IMR-90 (cell line): Measurements from ENCODE around the gene SLC46A3. TPM values are rescaled to one million over a fixed set of nuclear protein-coding genes. Genes with fewer than 3 reads are reported as not detected.
A peak's percentile ranks its signal among the peaks of the same experiment; 100 is the strongest.

Experiments
- ATAC-seq: fragments of 200-7000 bp; cut with Tn5 transposase; 2 replicates; pipeline ENCODE4 v1.9.1; 2020; ENCODE audit warnings: low read depth, mild to moderate bottlenecking, moderate library complexity
- BruUV-seq: library from RNA; stranded (reverse); fragments of 400-500 nt; replicated peaks from 2 replicates; lab custom pipeline; 2021; lab: Mats Ljungman, UMichigan
- CTCF ChIA-PET: fragments of 300-600 bp; formaldehyde crosslinking; extraction: SDS; loops from one replicate; lab custom pipeline; 2021; ENCODE audit warnings: antibody characterized with exemption; lab: Yijun Ruan, JAX
- POLR2A ChIA-PET: fragments of 300-600 bp; sonication (Branson Sonifier 250); formaldehyde crosslinking; loops from one replicate; lab custom pipeline; 2022; ENCODE audit warnings: antibody characterized with exemption; ENCODE audit not compliant: unreplicated experiment; lab: Charles Lee
- DNase-seq: peaks from one replicate; pipeline ENCODE4 v3.0.0; 2013
- H2AFZ ChIP-seq: replicated peaks from 2 replicates; pipeline ENCODE3; 2013; ENCODE audit warnings: low read length, mild to moderate bottlenecking; ENCODE audit not compliant: poor library complexity
- H2AK5ac ChIP-seq: 2 replicates; pipeline ENCODE4 v1.6.1; 2013; ENCODE audit warnings: low read depth, low read length, inconsistent platforms
- H2AK9ac ChIP-seq: replicated peaks from 2 replicates; pipeline ENCODE3; 2013; ENCODE audit warnings: mild to moderate bottlenecking, low read depth, low read length, moderate library complexity; ENCODE audit not compliant: poor library complexity
- H2BK120ac ChIP-seq: 2 replicates; pipeline ENCODE4 v1.6.1; 2013; ENCODE audit warnings: low read depth, low read length, inconsistent platforms
- H2BK15ac ChIP-seq: 3 replicates; pipeline ENCODE4 v1.6.1; 2013; ENCODE audit warnings: low read depth, low read length, inconsistent platforms
- H2BK20ac ChIP-seq: 2 replicates; pipeline ENCODE4 v1.6.1; 2013; ENCODE audit warnings: low read depth, mild to moderate bottlenecking, inconsistent platforms, low read length, moderate library complexity
- H2BK5ac ChIP-seq: 2 replicates; pipeline ENCODE4 v1.6.1; 2013; ENCODE audit warnings: mild to moderate bottlenecking, low read depth, low read length, inconsistent platforms; ENCODE audit not compliant: poor library complexity, severe bottlenecking
- H3K14ac ChIP-seq: replicated peaks from 2 replicates; pipeline ENCODE4 v1.6.1; 2013; ENCODE audit warnings: low read depth, low read length, inconsistent platforms
- H3K18ac ChIP-seq: 2 replicates; pipeline ENCODE4 v1.6.1; 2013; ENCODE audit warnings: low read depth, low read length, control low read depth
- H3K23ac ChIP-seq: 2 replicates; pipeline ENCODE4 v1.6.1; 2013; ENCODE audit warnings: low read depth, low read length, inconsistent platforms
- H3K27ac ChIP-seq: 2 replicates; pipeline ENCODE4 v1.5.1; 2013; ENCODE audit warnings: mild to moderate bottlenecking, control low read depth, low read length; ENCODE audit not compliant: insufficient read depth
- H3K27me3 ChIP-seq: 2 replicates; pipeline ENCODE4 v1.6.1; 2013; ENCODE audit warnings: low read length; ENCODE audit not compliant: control insufficient read depth, insufficient read depth
- H3K36me3 ChIP-seq: 2 replicates; pipeline ENCODE4 v1.6.1; 2013; ENCODE audit warnings: low read length, mixed read lengths; ENCODE audit not compliant: control insufficient read depth, insufficient read depth
- H3K4ac ChIP-seq: 2 replicates; pipeline ENCODE4 v1.6.1; 2013; ENCODE audit warnings: low read depth, low read length, inconsistent platforms
- H3K4me1 ChIP-seq: 2 replicates; pipeline ENCODE4 v1.6.1; 2013; ENCODE audit warnings: low read length, mixed read lengths; ENCODE audit not compliant: control insufficient read depth, insufficient read depth
- H3K4me2 ChIP-seq: 2 replicates; pipeline ENCODE4 v1.6.1; 2013; ENCODE audit warnings: low read depth, mild to moderate bottlenecking, control low read depth, low read length, moderate library complexity
- H3K4me3 ChIP-seq: 2 replicates; pipeline ENCODE4 v1.5.1; 2013; ENCODE audit warnings: low read depth, mild to moderate bottlenecking, control low read depth, low read length, moderate library complexity; ENCODE audit not compliant: insufficient read depth
- H3K56ac ChIP-seq: 2 replicates; pipeline ENCODE4 v1.6.1; 2013; ENCODE audit warnings: low read length, inconsistent platforms; ENCODE audit not compliant: insufficient read depth; ENCODE audit errors: extremely low read depth
- H3K79me1 ChIP-seq, 2 experiments: 2 replicates each; pipeline ENCODE4 v1.6.1; 2013; ENCODE audit warnings: low read length in 2 of 2, inconsistent platforms in 1 of 2, low read depth in 1 of 2
- H3K9ac ChIP-seq: 2 replicates; pipeline ENCODE4 v1.6.1; 2013; ENCODE audit warnings: low read depth, low read length, control low read depth
- H3K9me1 ChIP-seq: 2 replicates; pipeline ENCODE4 v1.6.1; 2013; ENCODE audit warnings: low read length, inconsistent platforms; ENCODE audit not compliant: insufficient read depth
- H3K9me3 ChIP-seq: 2 replicates; pipeline ENCODE4 v1.6.1; 2013; ENCODE audit warnings: low read length; ENCODE audit not compliant: control insufficient read depth, insufficient read depth
- H4K20me1 ChIP-seq: 2 replicates; pipeline ENCODE4 v1.6.1; 2013; ENCODE audit warnings: low read length, inconsistent platforms; ENCODE audit not compliant: insufficient read depth
- H4K5ac ChIP-seq: 2 replicates; pipeline ENCODE4 v1.6.1; 2013; ENCODE audit warnings: mild to moderate bottlenecking, low read depth, low read length, control low read depth
- H4K8ac ChIP-seq, 2 experiments: 2 replicates each; pipeline ENCODE4 v1.6.1; 2013; ENCODE audit warnings: low read depth in 2 of 2, low read length in 2 of 2, control low read depth in 1 of 2, inconsistent platforms in 1 of 2
- H4K91ac ChIP-seq: 2 replicates; pipeline ENCODE4 v1.6.1; 2013; ENCODE audit warnings: low read depth, low read length, inconsistent platforms; ENCODE audit not compliant: insufficient read depth
- BHLHE40 ChIP-seq: fragments of 150-350 bp; IDR thresholded peaks from 2 replicates; pipeline ENCODE4 v1.6.1; 2016; ENCODE audit warnings: mild to moderate bottlenecking, low read depth, low read length
- CEBPB ChIP-seq: IDR thresholded peaks from 2 replicates; pipeline ENCODE4 v1.6.1; 2012; ENCODE audit warnings: low read depth, low read length, improper control_type of control experiment
- CHD1 ChIP-seq: IDR thresholded peaks from 2 replicates; pipeline ENCODE4 v1.6.1; 2012; ENCODE audit warnings: low read depth, low read length, improper control_type of control experiment
- CTCF ChIP-seq: conservative IDR thresholded peaks from 2 replicates; pipeline ENCODE4 v1.5.1; 2012; ENCODE audit warnings: mild to moderate bottlenecking, low read depth, low read length, improper control_type of control experiment
- ELK1 ChIP-seq: fragments of 150-350 bp; IDR thresholded peaks from 2 replicates; pipeline ENCODE4 v1.6.1; 2016; ENCODE audit warnings: low read depth, mild to moderate bottlenecking, low read length, moderate library complexity, borderline replicate concordance
- FOS ChIP-seq: fragments of 150-350 bp; IDR thresholded peaks from 2 replicates; pipeline ENCODE4 v1.6.1; 2016; ENCODE audit warnings: low read depth, low read length
- MAFK ChIP-seq: IDR thresholded peaks from 2 replicates; pipeline ENCODE4 v1.6.1; 2012; ENCODE audit warnings: low read depth, low read length, improper control_type of control experiment
- MAZ ChIP-seq: IDR thresholded peaks from 2 replicates; pipeline ENCODE4 v1.6.1; 2012; ENCODE audit warnings: low read depth, mild to moderate bottlenecking, low read length, improper control_type of control experiment, moderate library complexity, borderline replicate concordance
- MXI1 ChIP-seq: IDR thresholded peaks from 2 replicates; pipeline ENCODE4 v1.6.1; 2012; ENCODE audit warnings: low read depth, mild to moderate bottlenecking, low read length, moderate library complexity, borderline replicate concordance
- NFE2L2 ChIP-seq: fragments of 150-350 bp; IDR thresholded peaks from 2 replicates; pipeline ENCODE4 v1.6.1; 2016; ENCODE audit warnings: low read depth, mild to moderate bottlenecking, low read length
- POLR2A ChIP-seq: IDR thresholded peaks from 2 replicates; pipeline ENCODE4 v1.6.1; 2012; ENCODE audit warnings: mild to moderate bottlenecking, low read depth, low read length
- RAD21 ChIP-seq: IDR thresholded peaks from 2 replicates; pipeline ENCODE4 v1.6.1; 2012; ENCODE audit warnings: low read length, improper control_type of control experiment
- RCOR1 ChIP-seq: IDR thresholded peaks from 2 replicates; pipeline ENCODE4 v1.6.1; 2012; ENCODE audit warnings: mild to moderate bottlenecking, low read length, improper control_type of control experiment; ENCODE audit not compliant: insufficient replicate concordance
- RFX5 ChIP-seq: IDR thresholded peaks from 2 replicates; pipeline ENCODE4 v1.8.0; 2012; ENCODE audit warnings: low read depth, mild to moderate bottlenecking, low read length, moderate library complexity
- USF2 ChIP-seq: fragments of 150-350 bp; IDR thresholded peaks from 2 replicates; pipeline ENCODE4 v1.6.1; 2017; ENCODE audit warnings: mild to moderate bottlenecking, antibody characterized with exemption, low read length, low read depth
- whole genome bisulfite sequencing, 2 experiments: methylation state at CpG; one replicate each; pipeline versions ENCODE4 v1.1.5 to v1.1.7; 2013; ENCODE audit warnings: missing lambda C conversion rate in 2 of 2; ENCODE audit not compliant: insufficient read length in 1 of 2; ENCODE audit errors: extremely low coverage in 2 of 2; 5-methylcytosine and 5-hydroxymethylcytosine counted together
- dilution Hi-C: fragments of 300-500 bp; cut with HindIII; formaldehyde crosslinking; loops from one replicate; pipeline ENCODE4 v1.14.3; 2018; ENCODE audit warnings: low sequenced_read_pairs; ENCODE audit not compliant: unreplicated experiment
- in situ Hi-C: fragments of 300-500 bp; cut with MboI; formaldehyde crosslinking; loops from 3 replicates; pipeline ENCODE4 v1.14.3; 2019; ENCODE audit warnings: low sequenced_read_pairs, inconsistent platforms, mixed read lengths
- intact Hi-C: fragments of 100-400 bp; cut with micrococcal nuclease; formaldehyde crosslinking; loops from 2 replicates; pipeline ENCODE4 v1.10.0; 2022
- polyA plus RNA-seq, 3 experiments: library from polyadenylated mRNA; depleted of rRNA; stranded (reverse); fragments of >200 nt; gene quantifications; 2 replicates each; pipeline ENCODE4 v1.2.3, GENCODE V29; 2012; ENCODE audit warnings: low replicate concordance in 1 of 3
- total RNA-seq: library from RNA; depleted of rRNA; stranded (reverse); fragments of >200 nt; gene quantifications from 2 replicates; pipeline ENCODE4 v1.2.3, GENCODE V29; 2012

SLC46A3 gene
- total and polyA plus RNA-seq, 2 of the 4 experiments (the other 2 are of a cell fraction) = 0.54 to 0.89 TPM

GRCh38 chr13:28725046-28725610 lies 6.4 kb upstream of the SLC46A3 start:
- intact Hi-C loops = no loop called here
- H4K20me1 ChIP-seq = no peaks in the 10 kb centered on the region
- no peak overlapping the region for H3K27ac ChIP-seq
- no peaks in the 10 kb centered on the region for H3K9me1 ChIP-seq
- H3K4me2 ChIP-seq = no peak overlapping the region
- no peak overlapping the region for H3K4me3 ChIP-seq
- no peak overlapping the region for H3K14ac ChIP-seq
- H2AK5ac ChIP-seq = no peak overlapping the region
- no peak overlapping the region for H3K56ac ChIP-seq
- no peak overlapping the region for H4K8ac ChIP-seq
- no peaks in the 10 kb centered on the region for H3K79me1 ChIP-seq
- H2BK120ac ChIP-seq = no peak overlapping the region
- H4K91ac ChIP-seq = no peak overlapping the region
- peak; percentile 24; the same call in 1 of the 2 replicates for ATAC-seq
- ChIA-PET POLR2A (no interaction called here), CTCF (no interaction called here)
- BruUV-seq = no TSS peak
- no peaks in the 10 kb centered on the region for H3K9me3 ChIP-seq
- no peak overlapping the region for H3K18ac ChIP-seq
- no peak overlapping the region for H3K9ac ChIP-seq
- TF ChIP-seq CHD1 (no peak), RAD21 (no peak), USF2 (no peak), BHLHE40 (no peak), MAFK (no peak), CEBPB (no peak), CTCF (no peak), RFX5 (no peak), MXI1 (no peak), FOS (no peak), NFE2L2 (no peak), ELK1 (no peak), POLR2A (no peak), MAZ (no peak), RCOR1 (no peak)
- H3K27me3 ChIP-seq = no peaks in the 10 kb centered on the region; the same call in 1 of the 2 replicates
- no peaks in the 10 kb centered on the region for H3K4me1 ChIP-seq
- no peak overlapping the region for H4K5ac ChIP-seq
- H3K36me3 ChIP-seq = no peaks in the 10 kb centered on the region
- no peak overlapping the region for H3K23ac ChIP-seq
- no peak overlapping the region for H2AFZ ChIP-seq
- no peak overlapping the region for H2BK15ac ChIP-seq
- 58% methylated on average over 3 of the region's 3 CpGs; no CpG with 5 or more reads in 1 of the 2 experiments for WGBS, 2 experiments
- H2BK20ac ChIP-seq = no peak overlapping the region
- dilution Hi-C loops = no loop called here
- no peak overlapping the region for H2AK9ac ChIP-seq
- DNase-seq = no peak
- in situ Hi-C loops = no loop called here
- H3K4ac ChIP-seq = no peak overlapping the region
- H2BK5ac ChIP-seq = no peak overlapping the region
